ENCODE results near the gene MR1. TPM values are rescaled to one million over a fixed set of nuclear protein-coding genes. Genes with fewer than 3 reads are reported as not detected.

MR1 gene
- total and polyA plus RNA-seq, 2 of the 13 experiments (the other 11 are each of a cell fraction or from before 2014, with no cell fraction given), result 7.7 to 10.4 TPM

DNA sequence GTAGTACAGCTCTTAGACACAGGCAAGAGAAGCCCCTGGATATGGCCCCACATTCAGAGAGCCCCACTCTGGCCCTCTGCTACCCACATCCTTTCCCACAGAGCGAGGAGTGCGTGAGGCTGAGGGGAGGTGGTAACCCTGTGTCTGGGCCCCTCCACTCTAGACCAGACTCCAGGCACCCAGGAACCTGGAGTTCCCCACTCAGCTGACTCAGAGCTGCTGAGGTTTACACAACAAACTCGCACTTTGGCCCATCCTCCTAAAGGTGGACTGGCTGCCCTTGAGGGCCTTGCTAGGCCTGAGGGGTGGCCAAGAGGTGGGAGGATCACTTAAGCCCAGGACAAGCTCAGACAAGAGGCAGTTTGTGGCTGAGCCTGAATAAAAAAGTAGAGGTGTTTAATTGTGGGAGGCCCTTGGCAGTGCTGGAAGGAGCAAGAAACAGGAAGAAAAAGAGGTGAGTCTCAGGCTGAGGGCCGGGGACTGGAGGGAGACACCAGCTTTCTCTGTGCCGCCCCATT lies 10.7 kb downstream of the MR1 start (continued):
- TF ChIP-seq NONO (IDR thresholded peaks at IDR 0.05) (no peak), NONO (CRISPR knock-in tag; conservative IDR thresholded peaks at IDR 0.05) (peak; percentile 62), ZNF768 (CRISPR knock-in tag; IDR thresholded peaks at IDR 0.05) (no peak), ZBTB1 (CRISPR knock-in tag; IDR thresholded peaks at IDR 0.05; ENCODE audit: borderline replicate concordance) (no peak), ZNF644 (CRISPR knock-in tag; IDR thresholded peaks at IDR 0.05; ENCODE audit: low read depth) (peak; percentile 81), FOXO1 (CRISPR knock-in tag; IDR thresholded peaks at IDR 0.05) (peak; percentile 81), ZZZ3 (CRISPR knock-in tag; IDR thresholded peaks at IDR 0.05; ENCODE audit: borderline replicate concordance) (no peak), MYC (CRISPR knock-in tag; IDR thresholded peaks at IDR 0.05; ENCODE audit: borderline replicate concordance) (no peak), SRY (CRISPR knock-in tag; IDR thresholded peaks at IDR 0.05) (no peak), FOXJ3 (CRISPR knock-in tag; IDR thresholded peaks at IDR 0.05; ENCODE audit: borderline replicate concordance) (no peak), RORA (CRISPR knock-in tag; IDR thresholded peaks at IDR 0.05) (no peak), NFKB2 (CRISPR knock-in tag; IDR thresholded peaks at IDR 0.05; ENCODE audit: borderline replicate concordance) (no peak; the same call in 1 of the 2 replicates), RXRA (CRISPR knock-in tag; IDR thresholded peaks at IDR 0.05) (peak; percentile 54; the same call in 1 of the 2 replicates), SP5 (CRISPR knock-in tag; IDR thresholded peaks at IDR 0.05; ENCODE audit: borderline replicate concordance, low read depth) (0 out of 2 replicates have a peak, but pooled peaks have one; percentile 42), PCBP2 (optimal IDR thresholded peaks at IDR 0.05; ENCODE audit: low read depth, low read length, poor library complexity, severe bottlenecking) (no peak), FOXA1 (IDR thresholded peaks at IDR 0.05) (no peak), FOXA1 (CRISPR knock-in tag; IDR thresholded peaks at IDR 0.05) (peak; percentile 63), ZNF839 (CRISPR knock-in tag; IDR thresholded peaks at IDR 0.05; ENCODE audit: borderline replicate concordance) (no peak), ZMYM4 (CRISPR knock-in tag; IDR thresholded peaks at IDR 0.05) (peak; percentile 86), PPARG (CRISPR knock-in tag; conservative IDR thresholded peaks at IDR 0.05) (no peak), CEBPG (CRISPR knock-in tag; IDR thresholded peaks at IDR 0.05) (peak; percentile 77), AKAP8 (CRISPR knock-in tag; IDR thresholded peaks at IDR 0.05) (no peak), ZNF614 (CRISPR knock-in tag; IDR thresholded peaks at IDR 0.05; ENCODE audit: borderline replicate concordance) (no peak), MEIS2 (CRISPR knock-in tag; IDR thresholded peaks at IDR 0.05) (no peak), FOXA3 (CRISPR knock-in tag; IDR thresholded peaks at IDR 0.05) (peak; percentile 70), ZNF12 (CRISPR knock-in tag; IDR thresholded peaks at IDR 0.05) (no peak), NFATC3 (CRISPR knock-in tag; IDR thresholded peaks at IDR 0.05) (no peak), PHF8 (CRISPR knock-in tag; IDR thresholded peaks at IDR 0.05) (peak; percentile 53)
- TF ChIP-seq, protein P1, sequence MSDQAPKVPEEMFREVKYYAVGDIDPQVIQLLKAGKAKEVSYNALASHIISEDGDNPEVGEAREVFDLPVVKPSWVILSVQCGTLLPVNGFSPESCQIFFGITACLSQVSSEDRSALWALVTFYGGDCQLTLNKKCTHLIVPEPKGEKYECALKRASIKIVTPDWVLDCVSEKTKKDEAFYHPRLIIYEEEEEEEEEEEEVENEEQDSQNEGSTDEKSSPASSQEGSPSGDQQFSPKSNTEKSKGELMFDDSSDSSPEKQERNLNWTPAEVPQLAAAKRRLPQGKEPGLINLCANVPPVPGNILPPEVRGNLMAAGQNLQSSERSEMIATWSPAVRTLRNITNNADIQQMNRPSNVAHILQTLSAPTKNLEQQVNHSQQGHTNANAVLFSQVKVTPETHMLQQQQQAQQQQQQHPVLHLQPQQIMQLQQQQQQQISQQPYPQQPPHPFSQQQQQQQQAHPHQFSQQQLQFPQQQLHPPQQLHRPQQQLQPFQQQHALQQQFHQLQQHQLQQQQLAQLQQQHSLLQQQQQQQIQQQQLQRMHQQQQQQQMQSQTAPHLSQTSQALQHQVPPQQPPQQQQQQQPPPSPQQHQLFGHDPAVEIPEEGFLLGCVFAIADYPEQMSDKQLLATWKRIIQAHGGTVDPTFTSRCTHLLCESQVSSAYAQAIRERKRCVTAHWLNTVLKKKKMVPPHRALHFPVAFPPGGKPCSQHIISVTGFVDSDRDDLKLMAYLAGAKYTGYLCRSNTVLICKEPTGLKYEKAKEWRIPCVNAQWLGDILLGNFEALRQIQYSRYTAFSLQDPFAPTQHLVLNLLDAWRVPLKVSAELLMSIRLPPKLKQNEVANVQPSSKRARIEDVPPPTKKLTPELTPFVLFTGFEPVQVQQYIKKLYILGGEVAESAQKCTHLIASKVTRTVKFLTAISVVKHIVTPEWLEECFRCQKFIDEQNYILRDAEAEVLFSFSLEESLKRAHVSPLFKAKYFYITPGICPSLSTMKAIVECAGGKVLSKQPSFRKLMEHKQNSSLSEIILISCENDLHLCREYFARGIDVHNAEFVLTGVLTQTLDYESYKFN (CRISPR knock-in tag; conservative IDR thresholded peaks at IDR 0.05), result peak; percentile 90
- TF ChIP-seq, protein P2, sequence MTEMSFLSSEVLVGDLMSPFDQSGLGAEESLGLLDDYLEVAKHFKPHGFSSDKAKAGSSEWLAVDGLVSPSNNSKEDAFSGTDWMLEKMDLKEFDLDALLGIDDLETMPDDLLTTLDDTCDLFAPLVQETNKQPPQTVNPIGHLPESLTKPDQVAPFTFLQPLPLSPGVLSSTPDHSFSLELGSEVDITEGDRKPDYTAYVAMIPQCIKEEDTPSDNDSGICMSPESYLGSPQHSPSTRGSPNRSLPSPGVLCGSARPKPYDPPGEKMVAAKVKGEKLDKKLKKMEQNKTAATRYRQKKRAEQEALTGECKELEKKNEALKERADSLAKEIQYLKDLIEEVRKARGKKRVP (CRISPR knock-in tag; IDR thresholded peaks at IDR 0.05), result peak in 1 of 2 experiments; percentile 37; a peak in 1 of 4 replicates
- TF ChIP-seq, protein P3, sequence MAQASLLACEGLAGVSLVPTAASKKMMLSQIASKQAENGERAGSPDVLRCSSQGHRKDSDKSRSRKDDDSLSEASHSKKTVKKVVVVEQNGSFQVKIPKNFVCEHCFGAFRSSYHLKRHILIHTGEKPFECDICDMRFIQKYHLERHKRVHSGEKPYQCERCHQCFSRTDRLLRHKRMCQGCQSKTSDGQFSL (CRISPR knock-in tag; IDR thresholded peaks at IDR 0.05), result no peak
